ENCODE data around the gene AQP3.

The AQP3 gene

GRCh38 chr9:33446240-33446945 is 1.0 kb downstream of the AQP3 start:
- Histone ChIP-seq H2AFZ (ENCODE audit: low read depth, low read length, severe bottlenecking) (no peak overlapping the region), H3K27me3 (ENCODE audit: low read length) (no peaks in the 10 kb centered on the region), H3K9me2 (replicated peaks; ENCODE audit: insufficient read depth, low read length) (no peaks in the 10 kb centered on the region), H3K4me2 (ENCODE audit: low read depth, low read length, poor library complexity, severe bottlenecking) (no peak overlapping the region), H3K79me2 (ENCODE audit: insufficient read depth, low read length) (no peaks in the 10 kb centered on the region), H3K4me3 (ENCODE audit: insufficient read depth, low read length, poor library complexity, severe bottlenecking) (no peak overlapping the region), H3K9me3 (ENCODE audit: insufficient read depth, low read length) (no peaks in the 10 kb centered on the region), H3F3A (ENCODE audit: insufficient read depth) (no peaks in the 10 kb centered on the region), H3K27ac (ENCODE audit: low read depth, low read length) (no peak overlapping the region), H3K9ac (ENCODE audit: low read length) (no peak overlapping the region), H3K36me3 (ENCODE audit: low read length) (no peaks in the 10 kb centered on the region), H4K20me1 (ENCODE audit: low read depth, low read length) (no peaks in the 10 kb centered on the region)
- TF ChIP-seq CTCF (IDR thresholded peaks at IDR 0.05; ENCODE audit: insufficient read depth, low read length, poor library complexity, severe bottlenecking) (no peak), EZH2phosphoT487 (conservative IDR thresholded peaks at IDR 0.05; ENCODE audit: low read length) (no peak)

DNA sequence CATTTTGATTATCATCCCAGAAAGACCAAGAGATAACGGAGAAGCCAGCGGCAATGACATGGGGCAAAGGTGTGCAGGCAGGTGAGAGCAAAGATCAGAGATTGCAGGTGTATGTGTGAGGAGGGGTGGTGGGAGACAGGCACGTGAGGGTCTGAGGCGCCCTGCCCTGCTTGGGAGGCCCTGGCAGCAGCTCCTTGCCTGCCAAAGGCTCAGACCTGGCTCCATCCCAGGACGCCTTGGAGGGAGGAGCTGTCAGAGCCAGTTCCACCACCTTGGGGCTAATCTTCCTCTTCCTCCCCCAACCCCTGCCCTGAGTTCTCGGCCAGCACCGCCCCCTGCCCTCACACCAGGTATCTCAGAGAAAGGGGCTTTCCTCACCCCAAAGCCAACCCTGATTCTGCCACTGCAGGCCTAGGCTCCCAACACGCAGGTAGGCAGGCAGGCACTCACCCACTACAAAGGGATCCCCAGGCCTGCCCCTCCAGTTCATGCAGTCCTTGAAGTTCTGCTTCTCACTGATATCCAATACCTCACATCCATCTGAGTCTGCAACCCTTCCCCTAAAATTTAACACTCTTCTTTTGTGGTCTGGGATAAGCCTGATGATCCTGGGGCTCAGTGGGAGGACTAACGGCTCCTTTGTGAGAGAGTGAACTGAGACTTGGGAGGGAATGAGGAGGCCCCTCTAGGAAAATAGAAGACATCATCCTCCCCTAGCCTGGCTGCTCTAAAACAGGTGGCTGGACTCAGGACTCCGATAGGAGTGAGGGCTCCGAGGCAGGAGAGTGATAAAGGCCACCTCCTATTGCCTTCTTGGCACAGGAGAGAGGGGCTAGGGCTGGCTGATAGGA is 1.8 kb downstream of the AQP3 start:
- H2AFZ ChIP-seq (ENCODE audit: low read depth, low read length, severe bottlenecking): no peak overlapping the region
- no peaks in the 10 kb centered on the region for H3K79me2 ChIP-seq (ENCODE audit: insufficient read depth, low read length)
- no peaks in the 10 kb centered on the region for H3K36me3 ChIP-seq (ENCODE audit: low read length)
- H3F3A ChIP-seq (ENCODE audit: insufficient read depth): no peaks in the 10 kb centered on the region
- no peak overlapping the region for H3K4me2 ChIP-seq (ENCODE audit: low read depth, low read length, poor library complexity, severe bottlenecking)
- no peak for TF ChIP-seq CTCF (IDR thresholded peaks at IDR 0.05; ENCODE audit: insufficient read depth, low read length, poor library complexity, severe bottlenecking)
- no peak for TF ChIP-seq EZH2phosphoT487 (conservative IDR thresholded peaks at IDR 0.05; ENCODE audit: low read length)
- H3K9ac ChIP-seq (ENCODE audit: low read length): no peak overlapping the region
- no peaks in the 10 kb centered on the region for H3K27me3 ChIP-seq (ENCODE audit: low read length)
- no peaks in the 10 kb centered on the region for H3K9me2 ChIP-seq (replicated peaks; ENCODE audit: insufficient read depth, low read length)
- no peaks in the 10 kb centered on the region for H4K20me1 ChIP-seq (ENCODE audit: low read depth, low read length)
- no peak overlapping the region for H3K27ac ChIP-seq (ENCODE audit: low read depth, low read length)
- no peak overlapping the region for H3K4me3 ChIP-seq (ENCODE audit: insufficient read depth, low read length, poor library complexity, severe bottlenecking)
- no peaks in the 10 kb centered on the region for H3K9me3 ChIP-seq (ENCODE audit: insufficient read depth, low read length)

DNA sequence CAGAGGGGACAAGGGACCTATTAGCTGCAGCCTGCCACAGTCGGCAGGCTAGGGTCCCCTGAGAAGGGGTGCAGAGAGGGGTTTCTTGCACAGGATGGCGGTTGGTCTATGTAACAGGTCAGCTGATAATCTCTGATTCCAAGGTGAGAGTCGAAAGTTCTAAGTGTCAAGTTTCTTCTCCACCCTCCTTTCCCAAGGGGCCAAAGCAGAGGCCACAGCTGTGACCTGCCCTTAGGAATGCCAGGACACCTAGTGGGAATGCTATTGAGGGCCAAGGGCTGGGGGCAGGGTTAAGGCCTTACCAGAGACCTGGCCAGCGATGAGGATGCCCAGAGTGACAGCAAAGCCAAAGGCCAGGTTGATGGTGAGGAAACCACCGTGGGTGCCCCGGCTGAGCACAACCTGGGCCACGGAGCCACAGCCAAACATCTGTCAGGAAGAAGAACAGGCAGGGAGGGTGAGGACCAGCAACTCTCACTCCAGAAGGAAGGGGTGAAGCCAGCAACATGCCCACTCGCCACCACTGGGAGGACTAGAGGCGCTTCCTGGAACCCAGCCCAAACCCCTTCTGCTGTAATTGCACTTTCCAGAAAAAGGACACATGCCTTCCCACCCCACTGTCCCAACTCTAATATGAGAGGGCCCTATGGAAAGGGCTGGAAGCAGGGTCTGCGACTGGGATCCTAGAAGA is 3.8 kb downstream of the AQP3 start:
- H3K9me3 ChIP-seq (ENCODE audit: insufficient read depth, low read length): no peaks in the 10 kb centered on the region
- no peaks in the 10 kb centered on the region for H3K36me3 ChIP-seq (ENCODE audit: low read length)
- H3K27ac ChIP-seq (ENCODE audit: low read depth, low read length): no peak overlapping the region
- H3K4me3 ChIP-seq (ENCODE audit: insufficient read depth, low read length, poor library complexity, severe bottlenecking): no peak overlapping the region
- H3K79me2 ChIP-seq (ENCODE audit: insufficient read depth, low read length): no peaks in the 10 kb centered on the region
- H3F3A ChIP-seq (ENCODE audit: insufficient read depth): no peaks in the 10 kb centered on the region
- H3K4me2 ChIP-seq (ENCODE audit: low read depth, low read length, poor library complexity, severe bottlenecking): no peak overlapping the region
- H2AFZ ChIP-seq (ENCODE audit: low read depth, low read length, severe bottlenecking): no peak overlapping the region
- no peaks in the 10 kb centered on the region for H4K20me1 ChIP-seq (ENCODE audit: low read depth, low read length)
- H3K27me3 ChIP-seq (ENCODE audit: low read length): no peaks in the 10 kb centered on the region
- no peak for TF ChIP-seq CTCF (IDR thresholded peaks at IDR 0.05; ENCODE audit: insufficient read depth, low read length, poor library complexity, severe bottlenecking)
- no peak for TF ChIP-seq EZH2phosphoT487 (conservative IDR thresholded peaks at IDR 0.05; ENCODE audit: low read length)
- no peaks in the 10 kb centered on the region for H3K9me2 ChIP-seq (replicated peaks; ENCODE audit: insufficient read depth, low read length)
- no peak overlapping the region for H3K9ac ChIP-seq (ENCODE audit: low read length)
